ENCODE data around the gene MYADM.
"Not testable (repeated sequence)": the region's sequence is repeated elsewhere in the genome, so short reads cannot be mapped to it uniquely, and the experiment has no call there.

GRCh38 chr19:53840241-53840640, 27.4 kb upstream of the MYADM start:
- not testable (repeated sequence) for TF ChIP-seq CTCF (IDR thresholded peaks at IDR 0.05; ENCODE audit: low read depth, low read length, missing input control); RAD21 (IDR thresholded peaks at IDR 0.05)
